Measurements from ENCODE around the gene ACER3.

- no peak for TF ChIP-seq L3MBTL2 (conservative IDR thresholded peaks at IDR 0.05)
- no peak for TF ChIP-seq ZNF384 (IDR thresholded peaks at IDR 0.05)
- TF ChIP-seq SP1 (IDR thresholded peaks at IDR 0.05), result no peak
- no peak for TF ChIP-seq ARNT (IDR thresholded peaks at IDR 0.05)
- TF ChIP-seq SUZ12 (IDR thresholded peaks at IDR 0.05), result no peak
Measured at GRCh38 chr11:76927160-76927559, 66.4 kb downstream of the ACER3 start.

Measured in HEK293T (cell line).